22Rv1 (cell line): ENCODE data around the gene OAT.
"Not testable (repeated sequence)": the region's sequence is repeated elsewhere in the genome, so short reads cannot be mapped to it uniquely, and the experiment has no call there.

Experiments
- H3K27ac ChIP-seq: fragments of 450-650 bp; 2 replicates; pipeline ENCODE4 v1.5.1; 2017
- ZFX ChIP-seq: fragments of 450-650 bp; IDR thresholded peaks from 2 replicates; pipeline ENCODE4 v1.6.1; 2017; ENCODE audit warnings: antibody characterized with exemption, borderline replicate concordance
- TF ChIP-seq, protein P1 (sequence below): fragments of 450-650 bp; IDR thresholded peaks from 2 replicates; pipeline ENCODE4 v1.5.1; 2017; ENCODE audit warnings: mild to moderate bottlenecking

OAT gene

DNA sequence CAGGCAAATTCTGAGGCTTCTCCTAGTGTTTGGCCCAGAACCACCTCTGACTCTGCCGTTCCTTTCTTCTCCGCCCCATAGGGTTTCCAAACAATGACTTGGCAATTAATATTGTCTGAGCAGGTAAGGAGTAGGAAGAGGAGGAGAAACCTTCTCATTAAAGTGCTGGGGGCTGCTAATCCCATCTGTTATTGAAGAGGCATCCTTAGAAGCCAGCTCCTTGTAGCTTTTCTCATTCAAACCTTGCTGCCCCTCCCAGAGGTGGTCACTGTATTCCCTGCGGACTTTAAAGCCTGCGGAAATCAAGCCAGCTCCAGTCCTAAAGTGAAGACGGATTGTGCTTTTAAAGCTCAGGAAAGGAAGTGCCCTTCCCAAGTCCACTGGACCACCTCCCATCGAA lies 32.6 kb upstream of the OAT start:
- H3K27ac ChIP-seq = no peak overlapping the region
- no peak for TF ChIP-seq ZFX
- TF ChIP-seq, protein P1, sequence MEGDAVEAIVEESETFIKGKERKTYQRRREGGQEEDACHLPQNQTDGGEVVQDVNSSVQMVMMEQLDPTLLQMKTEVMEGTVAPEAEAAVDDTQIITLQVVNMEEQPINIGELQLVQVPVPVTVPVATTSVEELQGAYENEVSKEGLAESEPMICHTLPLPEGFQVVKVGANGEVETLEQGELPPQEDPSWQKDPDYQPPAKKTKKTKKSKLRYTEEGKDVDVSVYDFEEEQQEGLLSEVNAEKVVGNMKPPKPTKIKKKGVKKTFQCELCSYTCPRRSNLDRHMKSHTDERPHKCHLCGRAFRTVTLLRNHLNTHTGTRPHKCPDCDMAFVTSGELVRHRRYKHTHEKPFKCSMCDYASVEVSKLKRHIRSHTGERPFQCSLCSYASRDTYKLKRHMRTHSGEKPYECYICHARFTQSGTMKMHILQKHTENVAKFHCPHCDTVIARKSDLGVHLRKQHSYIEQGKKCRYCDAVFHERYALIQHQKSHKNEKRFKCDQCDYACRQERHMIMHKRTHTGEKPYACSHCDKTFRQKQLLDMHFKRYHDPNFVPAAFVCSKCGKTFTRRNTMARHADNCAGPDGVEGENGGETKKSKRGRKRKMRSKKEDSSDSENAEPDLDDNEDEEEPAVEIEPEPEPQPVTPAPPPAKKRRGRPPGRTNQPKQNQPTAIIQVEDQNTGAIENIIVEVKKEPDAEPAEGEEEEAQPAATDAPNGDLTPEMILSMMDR = no peak

DNA sequence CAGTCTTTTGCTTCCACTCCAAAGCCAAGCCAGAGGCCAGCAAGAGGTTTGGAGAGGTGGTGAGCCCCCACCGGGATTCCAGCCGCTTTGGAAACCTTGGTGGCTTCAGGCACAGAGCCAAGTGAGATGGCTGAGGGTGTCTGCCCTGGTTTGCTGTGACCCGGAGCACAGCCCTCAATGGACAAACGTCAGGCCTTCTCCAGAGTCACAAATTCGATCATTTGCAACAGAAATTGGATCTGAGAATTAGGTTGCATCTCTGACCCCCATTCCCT lies 32.0 kb upstream of the OAT start:
- TF ChIP-seq ZFX = no peak
- TF ChIP-seq, protein P1 = no peak
- no peak overlapping the region for H3K27ac ChIP-seq

DNA sequence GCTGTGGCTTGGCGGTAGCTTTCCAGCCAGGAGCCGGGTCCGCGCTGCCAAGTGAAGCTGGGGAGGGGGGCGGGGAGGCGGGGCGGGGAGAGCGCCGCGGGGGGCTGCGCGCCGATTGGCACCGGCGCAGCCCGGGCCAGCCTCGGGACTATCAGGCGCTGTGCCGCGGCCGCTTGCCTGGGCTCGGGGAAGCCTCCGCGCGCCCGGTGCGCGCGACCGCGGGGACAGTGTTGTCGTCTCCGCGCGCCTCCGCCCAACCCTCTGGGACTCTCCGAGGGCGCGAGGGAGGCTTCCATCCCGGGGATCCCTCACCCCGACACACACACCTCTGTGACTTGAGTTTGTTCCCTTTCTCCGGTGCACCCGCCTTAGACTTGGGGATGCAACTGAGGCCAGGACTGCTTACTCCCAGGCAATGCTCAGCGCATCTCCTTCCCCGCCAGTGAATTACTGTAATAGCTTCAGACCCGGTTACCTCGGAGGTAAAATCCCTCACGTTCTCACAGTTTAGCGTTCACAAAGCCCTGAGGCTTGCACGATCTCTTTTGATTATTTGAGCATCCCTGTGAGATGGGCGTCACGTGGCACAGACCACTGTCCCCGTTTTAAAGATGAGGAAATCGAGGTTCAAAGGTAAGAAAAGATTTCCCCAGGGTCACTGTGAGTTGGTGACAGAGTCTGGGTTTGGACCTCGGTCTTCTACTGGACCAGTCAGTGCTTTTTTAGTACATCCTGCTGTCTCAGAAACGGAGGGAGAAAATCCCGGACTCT lies 31.5 kb upstream of the OAT start, which contains the start of gene NKX1-2:
Gene NKX1-2, minus strand, starts transcription at position 24 of the 771 bp plus-strand sequence. CDS start 92 bp downstream, outside the sequence.
- 0 out of 2 replicates have a peak within 1 kb of the TSS, but pooled peaks have one; percentile 4 for H3K27ac ChIP-seq
- TF ChIP-seq, protein P1 = no peak
- TF ChIP-seq ZFX = no peak

DNA sequence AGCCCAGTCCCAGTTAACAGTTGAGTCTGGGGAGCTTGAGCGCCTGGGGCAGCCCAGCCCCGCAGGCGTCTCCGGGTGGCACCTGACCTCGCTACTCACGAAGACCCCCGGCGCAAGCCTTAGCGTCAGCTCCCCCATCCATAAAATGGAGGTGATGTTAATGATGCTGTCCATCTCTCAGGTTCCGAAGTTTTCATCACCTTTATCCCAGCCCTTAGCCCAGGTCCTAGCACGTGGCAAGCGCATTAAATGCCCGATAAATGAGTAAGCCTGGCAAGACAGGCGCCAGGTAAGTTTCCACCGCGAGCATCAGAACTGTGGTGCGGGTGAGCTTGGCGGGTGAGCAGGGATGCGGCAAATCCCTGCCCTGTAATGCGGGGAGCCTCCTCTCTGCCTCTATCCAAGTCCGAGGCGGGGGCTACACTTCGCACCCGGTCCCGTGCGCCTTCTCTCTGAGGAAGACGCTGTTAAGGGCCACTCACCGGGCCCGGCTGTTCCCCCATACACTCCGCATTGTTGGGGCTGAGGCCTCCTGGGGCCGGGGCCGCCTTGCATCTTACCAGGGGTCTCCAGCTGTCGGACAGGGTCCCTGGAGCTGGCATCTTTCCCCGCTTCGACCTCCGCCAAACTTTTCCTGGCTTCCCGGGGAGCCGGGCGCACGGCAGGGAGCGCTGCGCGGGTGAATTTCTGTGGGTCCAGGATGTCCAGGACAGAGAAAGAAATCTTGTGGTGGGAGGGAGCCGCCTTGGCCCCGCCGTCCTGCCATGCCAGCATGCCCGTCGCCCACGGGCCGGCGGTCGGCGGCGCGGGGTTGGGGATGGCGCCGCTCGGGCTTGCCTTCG lies 30.7 kb upstream of the OAT start:
- 0 out of 2 replicates have a peak overlapping the region, but pooled peaks have one; percentile 4 for H3K27ac ChIP-seq

DNA sequence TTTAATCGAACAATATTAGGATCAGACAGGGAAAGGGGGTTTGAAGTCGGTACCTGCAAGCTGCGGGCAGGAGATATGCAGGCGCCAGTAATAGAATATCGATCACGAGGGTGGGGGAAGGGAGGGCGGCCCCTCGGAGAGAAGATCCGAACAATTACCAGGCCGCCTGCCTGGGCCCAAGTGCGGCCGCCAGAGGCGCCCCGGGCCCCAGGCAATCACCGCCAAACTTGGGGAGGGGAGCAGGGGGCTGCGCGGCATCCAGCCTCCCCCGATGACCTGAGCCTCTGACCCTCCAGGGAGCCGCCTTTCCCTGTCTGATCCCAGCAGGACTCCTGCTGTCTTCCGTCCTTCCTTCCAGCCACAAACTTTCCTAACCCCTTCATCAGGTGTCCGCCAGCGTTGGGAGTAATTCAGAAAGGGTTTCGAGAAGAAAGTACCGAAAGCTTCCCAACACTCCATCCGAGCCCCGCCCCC lies 30.0 kb upstream of the OAT start:
- 0 out of 2 replicates have a peak overlapping the region, but pooled peaks have one; percentile 4 for H3K27ac ChIP-seq
- no peak for TF ChIP-seq ZFX
- TF ChIP-seq, protein P1 = no peak

More for the DNA sequence above, 30.7 kb upstream of the OAT start:
- no peak for TF ChIP-seq ZFX
- TF ChIP-seq, protein P1 = 0 out of 2 replicates have a peak, but pooled peaks have one; percentile 7

DNA sequence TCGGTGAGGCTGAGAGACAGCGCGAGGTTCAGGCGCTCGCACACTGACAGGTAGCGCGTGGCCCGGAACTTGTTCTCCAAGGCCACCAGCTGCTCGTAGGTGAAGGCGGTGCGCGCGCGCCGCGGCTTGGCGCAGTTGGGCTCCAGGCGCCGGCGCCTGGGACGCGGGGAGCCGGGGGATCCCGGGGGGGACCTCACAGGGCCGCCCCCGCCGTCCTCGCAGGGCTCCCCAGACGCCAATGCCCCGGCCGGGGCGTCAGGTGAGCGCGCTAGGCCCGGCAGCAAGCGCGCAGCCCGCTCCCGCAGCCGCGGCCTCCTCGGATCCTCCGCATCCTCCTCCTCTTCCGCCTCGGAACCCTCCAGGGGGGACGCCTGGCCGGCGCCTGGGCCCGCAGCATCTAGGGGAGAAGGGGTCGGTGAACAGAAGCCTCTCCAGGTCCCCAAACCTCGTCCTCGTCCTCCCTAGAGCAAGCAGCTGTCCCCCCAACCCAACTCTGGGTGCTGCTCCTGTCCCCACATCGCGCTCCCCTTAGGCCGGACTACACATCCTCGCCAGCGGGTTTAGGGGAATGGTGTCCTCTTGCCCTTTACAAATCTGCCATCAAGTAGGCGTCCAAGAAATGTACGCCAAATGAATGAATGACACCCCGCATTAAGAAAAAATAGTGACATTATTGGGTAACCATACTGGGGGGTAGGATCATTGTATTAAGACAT lies 29.2 kb upstream of the OAT start:
- no peak overlapping the region for H3K27ac ChIP-seq
- TF ChIP-seq ZFX = no peak

DNA sequence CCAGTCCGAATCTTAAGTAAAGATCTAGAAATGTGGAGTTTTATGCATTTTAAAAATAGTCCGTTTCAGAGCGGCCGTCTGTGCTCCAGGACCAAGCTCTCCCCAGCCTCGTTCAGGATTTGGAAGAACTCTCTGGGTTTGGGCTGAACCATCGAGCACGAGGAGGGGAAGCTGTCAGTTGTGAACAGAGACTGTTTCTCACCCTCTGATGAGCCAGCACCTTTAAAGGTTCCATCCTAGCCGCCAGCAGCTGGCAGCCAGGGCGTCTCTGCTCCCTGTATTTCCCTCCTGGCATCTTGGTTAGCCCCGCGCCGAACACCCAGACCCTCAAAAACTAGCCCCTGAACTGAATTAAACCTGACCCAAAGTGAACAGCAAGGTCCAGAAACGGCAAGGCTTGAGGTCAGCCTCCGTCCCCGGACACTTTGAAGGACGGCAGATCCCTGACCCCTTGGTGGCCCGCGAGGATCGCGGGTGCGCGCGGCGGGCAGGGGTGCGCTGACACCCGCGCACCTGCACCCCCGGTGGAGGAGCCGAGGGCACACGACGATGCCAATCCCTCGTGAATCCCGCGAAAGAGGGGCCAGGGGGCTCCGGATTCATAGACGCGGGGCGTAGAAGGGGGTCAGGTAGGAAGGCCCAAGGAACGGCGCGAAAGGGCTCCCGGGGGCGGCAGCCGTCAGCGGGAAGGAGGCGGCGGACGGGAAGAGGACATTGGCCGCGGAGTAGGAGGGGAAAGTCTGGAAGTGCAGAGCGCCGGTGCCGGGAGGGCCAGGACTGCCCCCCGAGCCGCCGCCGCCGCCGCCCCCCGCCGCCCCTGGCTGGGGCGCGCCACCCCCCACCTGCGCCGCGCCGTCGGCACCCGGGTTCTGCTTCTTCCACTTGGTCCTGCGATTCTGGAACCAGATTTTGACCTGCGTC lies 28.4 kb upstream of the OAT start:
- TF ChIP-seq ZFX = no peak
- no peak overlapping the region for H3K27ac ChIP-seq

DNA sequence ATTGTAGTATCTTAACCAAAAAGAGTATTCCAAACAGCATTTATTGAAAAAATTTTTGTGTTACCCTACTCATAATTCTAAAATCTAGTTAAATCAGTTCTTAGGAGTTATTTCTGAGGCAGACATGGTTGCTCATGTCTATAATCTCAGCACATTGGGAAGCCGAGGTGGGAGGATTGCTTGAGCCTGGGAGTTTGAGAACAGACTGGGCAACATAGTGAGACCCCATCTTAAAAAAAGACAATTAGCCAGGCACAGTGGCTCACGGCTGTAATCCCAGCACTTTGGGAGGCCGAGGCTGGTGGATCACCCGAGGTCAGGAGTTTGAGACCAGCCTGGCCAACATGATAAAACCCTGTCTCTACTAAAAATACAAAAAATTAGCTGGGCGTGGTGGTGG lies 23.0 kb upstream of the OAT start:
- H3K27ac ChIP-seq = not testable (repeated sequence)
